ENCODE data around the gene ZNF700.
A peak's percentile ranks its signal among the peaks of the same experiment; 100 is the strongest.
"Not testable (repeated sequence)": the region's sequence is repeated elsewhere in the genome, so short reads cannot be mapped to it uniquely, and the experiment has no call there.

The ZNF700 gene

GRCh38 chr19:11924886-11925650 lies at the start of gene ZNF700:
TSS of gene ZNF700 (plus strand) at chr19:11925107. CDS start at chr19:11925211, 104 bp downstream.
- peak; percentile 74 to 85 (median 81) for DNase-seq (ENCODE audit: low read depth in 2 of 3, low spot score in 2 of 3)

GRCh38 chr19:11879687-11880266 lies 45.1 kb upstream of the ZNF700 start:
- DNase-seq (ENCODE audit: low read depth in 2 of 3, low spot score in 2 of 3) = peak in 2 of 3 experiments; percentile 19 to 26

- DNase-seq (ENCODE audit: low read depth in 2 of 3, low spot score in 2 of 3) = no peak
Observed at GRCh38 chr19:11880598-11880997, 44.3 kb upstream of the ZNF700 start.

GRCh38 chr19:11881151-11881800 lies 43.6 kb upstream of the ZNF700 start:
- DNase-seq (ENCODE audit: low read depth in 2 of 3, low spot score in 2 of 3) = peak in 2 of 3 experiments; percentile 24 to 48

GRCh38 chr19:11882606-11883005 lies 42.3 kb upstream of the ZNF700 start:
- DNase-seq (ENCODE audit: low read depth in 2 of 3, low spot score in 2 of 3) = no peak

- no peak for DNase-seq (ENCODE audit: low read depth in 2 of 3, low spot score in 2 of 3)
Observed at GRCh38 chr19:11887234-11887610, 37.7 kb upstream of the ZNF700 start.

GRCh38 chr19:11887611-11888531 lies 37.0 kb upstream of the ZNF700 start, which contains the start of gene ZNF69:
TSS of gene ZNF69 (plus strand) at chr19:11887782. CDS start at chr19:11887924, 142 bp downstream.
- peak; percentile 20 to 45 (median 38) for DNase-seq (ENCODE audit: low read depth in 2 of 3, low spot score in 2 of 3)

- not testable (repeated sequence) for DNase-seq (ENCODE audit: low read depth in 2 of 3, low spot score in 2 of 3)
Observed at GRCh38 chr19:11889901-11890300, 35.0 kb upstream of the ZNF700 start.

GRCh38 chr19:11890634-11891033 lies 34.3 kb upstream of the ZNF700 start:
- DNase-seq (ENCODE audit: low read depth in 2 of 3, low spot score in 2 of 3) = no peak

- DNase-seq (ENCODE audit: low read depth in 2 of 3, low spot score in 2 of 3) = no peak
Observed at GRCh38 chr19:11894851-11895250, 30.1 kb upstream of the ZNF700 start.

GRCh38 chr19:11902228-11902627 lies 22.7 kb upstream of the ZNF700 start:
- DNase-seq (ENCODE audit: low read depth in 2 of 3, low spot score in 2 of 3) = no peak

GRCh38 chr19:11905928-11906327 lies 19.0 kb upstream of the ZNF700 start:
- no peak for DNase-seq (ENCODE audit: low read depth in 2 of 3, low spot score in 2 of 3)

- DNase-seq (ENCODE audit: low read depth in 2 of 3, low spot score in 2 of 3) = not testable (repeated sequence)
Observed at GRCh38 chr19:11911937-11912336, 13.0 kb upstream of the ZNF700 start.

GRCh38 chr19:11914417-11915051 lies 10.4 kb upstream of the ZNF700 start:
- not testable (repeated sequence) for DNase-seq (ENCODE audit: low read depth in 2 of 3, low spot score in 2 of 3)

GRCh38 chr19:11921852-11922495 lies 2.9 kb upstream of the ZNF700 start:
- no peak for DNase-seq (ENCODE audit: low read depth in 2 of 3, low spot score in 2 of 3)

- DNase-seq (ENCODE audit: low read depth in 2 of 3, low spot score in 2 of 3) = not testable (repeated sequence)
Observed at GRCh38 chr19:11925651-11926187, 812 bp downstream of the ZNF700 start.

- DNase-seq (ENCODE audit: low read depth in 2 of 3, low spot score in 2 of 3) = no peak
Observed at GRCh38 chr19:11927227-11927626, 2.3 kb downstream of the ZNF700 start.

GRCh38 chr19:11931051-11931450 lies 6.1 kb downstream of the ZNF700 start:
- DNase-seq (ENCODE audit: low read depth in 2 of 3, low spot score in 2 of 3) = no peak

- no peak for DNase-seq (ENCODE audit: low read depth in 2 of 3, low spot score in 2 of 3)
Observed at GRCh38 chr19:11931513-11931912, 6.6 kb downstream of the ZNF700 start.

- DNase-seq (ENCODE audit: low read depth in 2 of 3, low spot score in 2 of 3) = not testable (repeated sequence)
Observed at GRCh38 chr19:11935829-11936228, 10.9 kb downstream of the ZNF700 start.
